NT2/D1 (cell line): Measurements from ENCODE around the gene SYNJ1.

Experiments
- SUZ12 ChIP-seq: IDR thresholded peaks from 2 replicates; pipeline ENCODE4 v1.6.1; 2011; ENCODE audit not compliant: insufficient read length, insufficient read depth; ENCODE audit errors: extremely low read depth
- YY1 ChIP-seq: IDR thresholded peaks from 2 replicates; pipeline ENCODE4 v1.6.1; 2011; ENCODE audit not compliant: insufficient read length, insufficient read depth
- ZNF274 ChIP-seq: IDR thresholded peaks from 2 replicates; pipeline ENCODE4 v1.6.1; 2011; ENCODE audit warnings: mild to moderate bottlenecking, low read depth, low read length

DNA sequence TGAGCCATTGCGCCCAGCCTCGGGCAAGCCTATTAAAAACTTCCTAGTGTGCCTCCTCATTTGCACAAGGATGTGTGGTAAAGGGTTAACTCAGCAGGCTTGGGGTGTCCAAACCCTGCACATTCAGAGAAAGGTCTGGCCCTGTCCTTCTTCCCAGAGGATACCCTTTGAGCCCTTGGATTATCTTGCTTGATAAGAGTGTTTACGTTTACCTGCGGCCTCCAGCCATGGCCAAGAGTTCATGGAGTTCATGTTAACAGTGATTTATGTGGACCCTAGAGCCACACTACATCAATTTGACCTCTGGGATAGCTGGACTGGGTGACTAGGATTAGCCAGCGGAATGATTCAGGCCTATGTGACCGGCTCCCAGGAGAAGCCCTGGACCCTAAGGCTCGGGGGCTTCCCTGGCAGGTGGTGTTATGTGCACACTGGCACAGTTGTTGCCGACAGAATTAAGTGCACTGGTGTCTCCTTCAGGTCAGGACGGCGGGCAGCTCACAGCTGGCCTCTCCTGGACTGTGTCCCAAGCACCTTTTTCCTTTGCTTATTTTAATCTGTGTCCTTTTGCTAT, 134.8 kb downstream of the SYNJ1 start:
- no peak for TF ChIP-seq SUZ12
- TF ChIP-seq YY1: no peak
- no peak for TF ChIP-seq ZNF274
